ENCODE measurements around the gene ARPC5L.

GRCh38 chr9:124879226-124879625 is 17.3 kb downstream of the ARPC5L start:
- TF ChIP-seq POLR2A (IDR thresholded peaks at IDR 0.05), result no peak
- no peak for TF ChIP-seq CTCF (IDR thresholded peaks at IDR 0.05)
